H1 (cell line): ENCODE data around the gene DYNLL1. TPM values are rescaled to one million over a fixed set of nuclear protein-coding genes. Genes with fewer than 3 reads are reported as not detected.

ENCODE experiments used
- CTCF ChIA-PET: fragments of 300-600 bp; sonication (Branson Sonifier 250); formaldehyde crosslinking; loops from one replicate; lab custom pipeline; 2021; ENCODE audit not compliant: partially characterized antibody; lab: Charles Lee
- POLR2A ChIA-PET: fragments of 300-600 bp; sonication (Branson Sonifier 250); formaldehyde crosslinking; loops from one replicate; lab custom pipeline; 2021; ENCODE audit warnings: inconsistent platforms; ENCODE audit not compliant: partially characterized antibody; lab: Charles Lee
- DNase-seq, 2 experiments: peaks; one replicate each; pipeline versions ENCODE4 v3.0.0 to v3.0.0-alpha.2; 2010 to 2022; ENCODE audit warnings: low spot score in 2 of 2, low read depth in 1 of 2, mixed read lengths in 1 of 2
- FAIRE-seq: peaks from 2 replicates; lab custom pipeline; 2011; peaks lifted over from hg19 to GRCh38; lab: Jason Lieb, UNC
- H2AFZ ChIP-seq: 2 replicates; pipeline ENCODE4 v1.8.1; 2012; ENCODE audit warnings: low read length, inconsistent platforms
- H2AK5ac ChIP-seq: 2 replicates; pipeline ENCODE4 v1.6.1; 2013; ENCODE audit warnings: low read depth, low read length
- H2BK120ac ChIP-seq: replicated peaks from 2 replicates; pipeline ENCODE3; 2013; ENCODE audit warnings: low read depth, low read length, inconsistent platforms
- H2BK12ac ChIP-seq: 2 replicates; pipeline ENCODE4 v1.6.1; 2013; ENCODE audit warnings: low read depth, low read length
- H2BK15ac ChIP-seq: 2 replicates; pipeline ENCODE4 v1.6.1; 2013; ENCODE audit warnings: low read length
- H2BK20ac ChIP-seq: 2 replicates; pipeline ENCODE4 v1.6.1; 2013; ENCODE audit warnings: low read length
- H2BK5ac ChIP-seq: 2 replicates; pipeline ENCODE4 v1.6.1; 2013; ENCODE audit warnings: low read depth, low read length
- H3K14ac ChIP-seq: 2 replicates; pipeline ENCODE4 v1.6.1; 2013; ENCODE audit warnings: inconsistent platforms; ENCODE audit not compliant: insufficient read length
- H3K18ac ChIP-seq: 2 replicates; pipeline ENCODE4 v1.6.1; 2013; ENCODE audit warnings: low read length; ENCODE audit errors: extremely low read depth
- H3K23ac ChIP-seq: 2 replicates; pipeline ENCODE4 v1.6.1; 2013; ENCODE audit warnings: inconsistent platforms; ENCODE audit not compliant: insufficient read length
- H3K23me2 ChIP-seq: 2 replicates; pipeline ENCODE4 v1.6.1; 2013; ENCODE audit warnings: low read depth, low read length
- H3K27ac ChIP-seq: 2 replicates; pipeline ENCODE4 v1.6.1; 2011; ENCODE audit warnings: low read depth, low read length, inconsistent platforms
- H3K27me3 ChIP-seq, 4 experiments: replicated peaks in 1 of 4; 1 replicate in 1 of 4; 2 replicates in 3 of 4; pipeline versions ENCODE4 v1.6.1 to v1.8.1; 2011 to 2013; ENCODE audit warnings: low read length in 3 of 4, mild to moderate bottlenecking in 3 of 4, inconsistent platforms in 2 of 4, mixed read lengths in 2 of 4, moderate library complexity in 1 of 4; ENCODE audit not compliant: control insufficient read depth in 3 of 4, insufficient read depth in 3 of 4; ENCODE audit errors: extremely low read depth in 1 of 4
- H3K36me3 ChIP-seq, 4 experiments: 2 replicates each; pipeline versions ENCODE4 v1.6.1 to v1.8.1; 2011 to 2013; ENCODE audit warnings: mild to moderate bottlenecking in 4 of 4, low read length in 3 of 4, moderate library complexity in 2 of 4, control low read depth in 1 of 4, inconsistent platforms in 1 of 4; ENCODE audit not compliant: insufficient read depth in 4 of 4, control insufficient read depth in 2 of 4
- H3K4ac ChIP-seq: replicated peaks from 2 replicates; pipeline ENCODE3; 2013; ENCODE audit warnings: low read length, low read depth, mixed read lengths, inconsistent platforms; ENCODE audit not compliant: insufficient read length
- H3K4me1 ChIP-seq, 4 experiments: replicated peaks in 1 of 4; 1 replicate in 1 of 4; 2 replicates in 3 of 4; pipeline versions ENCODE4 v1.6.1 to v1.8.1; 2011 to 2013; ENCODE audit warnings: low read length in 3 of 4, inconsistent platforms in 2 of 4, mixed read lengths in 1 of 4; ENCODE audit not compliant: insufficient read depth in 4 of 4, control insufficient read depth in 3 of 4
- H3K4me2 ChIP-seq, 2 experiments: 2 replicates each; pipeline versions ENCODE4 v1.6.1 to v1.8.1; 2011 to 2013; ENCODE audit warnings: low read depth in 2 of 2, low read length in 2 of 2, control low read depth in 1 of 2, inconsistent platforms in 1 of 2, mild to moderate bottlenecking in 1 of 2; ENCODE audit not compliant: insufficient read depth in 1 of 2
- H3K4me3 ChIP-seq, 4 experiments: fragments of 200-600, 300-600 bp in 1 of 4; sonication (generic), shearing (Covaris generic), sonication (Bioruptor Twin) in 1 of 4; 2 replicates each; pipeline versions ENCODE4 v1.5.1 to v1.8.1; 2011 to 2016; ENCODE audit warnings: low read length in 4 of 4, low read depth in 3 of 4, control low read depth in 2 of 4, inconsistent platforms in 2 of 4, mild to moderate bottlenecking in 2 of 4, mixed read lengths in 1 of 4, moderate library complexity in 1 of 4; ENCODE audit not compliant: insufficient read depth in 2 of 4; ENCODE audit errors: extremely low read depth in 1 of 4
- H3K56ac ChIP-seq: replicated peaks from 2 replicates; pipeline ENCODE3; 2013; ENCODE audit warnings: low read depth, mild to moderate bottlenecking, mixed read lengths, low read length, inconsistent platforms; ENCODE audit not compliant: insufficient read length
- H3K79me1 ChIP-seq: 2 replicates; pipeline ENCODE4 v1.6.1; 2013; ENCODE audit warnings: low read depth, low read length, control low read depth
- H3K79me2 ChIP-seq, 2 experiments: 2 replicates each; pipeline versions ENCODE4 v1.6.1 to v1.8.1; 2012 to 2013; ENCODE audit warnings: low read length in 2 of 2, mild to moderate bottlenecking in 2 of 2, inconsistent platforms in 1 of 2; ENCODE audit not compliant: insufficient read depth in 2 of 2, control insufficient read depth in 1 of 2
- H3K9ac ChIP-seq, 4 experiments: replicated peaks in 1 of 4; 1 replicate in 1 of 4; 2 replicates in 3 of 4; pipeline versions ENCODE4 v1.6.1 to v1.8.1; 2011 to 2013; ENCODE audit warnings: low read depth in 3 of 4, low read length in 3 of 4, control low read depth in 2 of 4, mild to moderate bottlenecking in 2 of 4, moderate library complexity in 2 of 4, inconsistent platforms in 1 of 4; ENCODE audit errors: extremely low read depth in 1 of 4
- H3K9me3 ChIP-seq, 2 experiments: 2 replicates each; pipeline versions ENCODE4 v1.6.1 to v1.8.1; 2012 to 2013; ENCODE audit warnings: mild to moderate bottlenecking in 2 of 2, moderate library complexity in 2 of 2, control low read depth in 1 of 2, inconsistent platforms in 1 of 2, low read depth in 1 of 2, low read length in 1 of 2, mixed read lengths in 1 of 2; ENCODE audit not compliant: insufficient read depth in 2 of 2
- H4K20me1 ChIP-seq, 2 experiments: replicated peaks in 1 of 2; 2 replicates each; pipeline versions ENCODE3 to v1.8.1; 2011 to 2013; ENCODE audit warnings: inconsistent platforms in 2 of 2, low read length in 2 of 2, mild to moderate bottlenecking in 1 of 2; ENCODE audit not compliant: insufficient read depth in 2 of 2, control insufficient read depth in 1 of 2
- H4K5ac ChIP-seq: 2 replicates; pipeline ENCODE4 v1.6.1; 2013; ENCODE audit warnings: low read length, low read depth, mixed read lengths, inconsistent platforms; ENCODE audit not compliant: insufficient read length
- H4K8ac ChIP-seq: 2 replicates; pipeline ENCODE4 v1.8.0; 2013; ENCODE audit warnings: mild to moderate bottlenecking, moderate library complexity, low read length, inconsistent platforms; ENCODE audit not compliant: insufficient read depth; ENCODE audit errors: extremely low read depth
- H4K91ac ChIP-seq: replicated peaks from 2 replicates; pipeline ENCODE3; 2013; ENCODE audit warnings: low read length, mixed read lengths, inconsistent platforms; ENCODE audit not compliant: insufficient read length
- CBX5 ChIP-seq: fragments of 300-800, 300-1000 bp; sonication (generic); IDR thresholded peaks from 2 replicates; pipeline ENCODE4 v1.7.1; 2016; ENCODE audit warnings: antibody characterized with exemption, low read length, low read depth
- KDM4A ChIP-seq: IDR thresholded peaks from one replicate; pipeline ENCODE4 v1.7.1; 2012; ENCODE audit warnings: low read depth, mild to moderate bottlenecking, moderate library complexity, low read length, inconsistent platforms; ENCODE audit not compliant: severe bottlenecking
- TAF1 ChIP-seq: IDR thresholded peaks from 2 replicates; pipeline ENCODE4 v1.6.1; 2011; ENCODE audit warnings: mild to moderate bottlenecking, low read depth, low read length
- TBP ChIP-seq: IDR thresholded peaks from 2 replicates; pipeline ENCODE4 v1.6.1; 2011; ENCODE audit warnings: low read depth, low read length, improper control_type of control experiment
- WGBS, 2 experiments: shearing (Covaris generic) in 1 of 2; methylation state at CpG; one replicate each; pipeline versions ENCODE4 v1.1.6 to v1.1.7; 2013 to 2015; ENCODE audit warnings: low lambda C conversion rate in 2 of 2, mixed read lengths in 2 of 2, inconsistent platforms in 1 of 2, low coverage in 1 of 2, missing lambda C conversion rate in 1 of 2; ENCODE audit not compliant: insufficient replicate concordance in 2 of 2, insufficient coverage in 1 of 2, insufficient read length in 1 of 2; ENCODE audit errors: extremely low coverage in 1 of 2, missing lambda C conversion rate in 1 of 2; 5-methylcytosine and 5-hydroxymethylcytosine counted together
- polyA plus RNA-seq, 7 experiments: library from polyadenylated mRNA; depleted of rRNA in 3 of 7; stranded (reverse) in 5 of 7; unstranded in 2 of 7; fragments of >200 nt in 5 of 7; fragments of 200-250 nt in 2 of 7; gene quantifications; 1 replicate in 5 of 7; 2 replicates in 1 of 7; 4 replicates in 1 of 7; pipeline versions ENCODE4 v1.2.1 to v1.2.3, GENCODE V29; 2011 to 2013; ENCODE audit warnings: missing spikeins in 2 of 7, mixed read lengths in 2 of 7
- total RNA-seq: library from RNA; stranded (reverse); fragmentation: NEBNext Ultra II Directional; extraction: Animal tissue kit (Norgen Biotek cat#: 25700); gene quantifications from 2 replicates; pipeline ENCODE4 v1.2.1, GENCODE V29; 2021

Gene DYNLL1
- total and polyA plus RNA-seq, 2 of the 8 experiments (the other 6 are each of a cell fraction or from before 2014, with no cell fraction given), result 423 to 488 TPM

DNA sequence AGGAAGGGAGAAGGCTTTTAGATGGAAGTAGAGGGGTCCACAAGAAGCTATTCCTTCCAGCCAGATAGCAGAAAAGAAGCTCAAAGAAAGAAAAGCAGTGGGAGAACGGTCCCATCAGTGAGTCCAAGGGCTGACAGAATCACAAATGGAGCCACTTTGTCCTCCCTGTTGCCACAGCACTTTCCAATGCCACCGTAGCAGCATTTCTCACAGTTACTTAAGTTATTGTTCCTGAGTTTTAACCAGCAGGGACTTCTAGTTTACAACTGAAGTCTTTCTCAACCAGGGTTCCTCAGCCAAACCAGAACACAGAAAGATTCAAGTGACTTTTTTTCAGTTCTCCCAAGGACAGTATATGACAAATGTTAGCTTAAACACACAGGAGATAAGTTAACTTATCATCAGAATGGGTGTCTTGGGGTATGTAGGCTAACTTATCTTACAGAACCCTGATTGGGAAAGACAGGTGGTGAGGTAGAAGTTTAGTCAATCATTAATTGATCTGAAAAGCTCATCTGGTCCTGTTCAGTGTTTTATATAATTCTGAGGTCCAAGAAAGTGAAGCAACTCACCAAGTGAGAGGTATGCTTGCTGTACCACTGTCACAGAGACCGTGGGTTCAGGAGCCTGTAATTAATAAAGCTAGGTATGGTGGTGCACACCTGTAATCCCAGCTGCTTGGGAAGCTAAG lies 42.7 kb upstream of the DYNLL1 start:
- Histone ChIP-seq H2BK12ac (no peak overlapping the region), H3K27me3 (no peaks in the 10 kb centered on the region), H2AFZ (no peak overlapping the region), H3K9me3 (no peaks in the 10 kb centered on the region), H2BK5ac (no peak overlapping the region), H2AK5ac (no peak overlapping the region), H2BK120ac (no peak overlapping the region), H2BK15ac (no peak overlapping the region), H4K5ac (no peak overlapping the region), H3K23ac (no peak overlapping the region), H3K4me3 (no peak overlapping the region), H3K36me3 (peaks cover 5 to 57% (median 25%) of the 10 kb centered on the region in 4 experiments; a peak in 7 of 8 replicates), H3K27ac (no peak overlapping the region), H4K8ac (no peak overlapping the region), H3K56ac (no peak overlapping the region), H3K79me1 (no peaks in the 10 kb centered on the region; the same call in 1 of the 2 replicates), H4K91ac (no peak overlapping the region), H3K23me2 (no peaks in the 10 kb centered on the region), H3K4ac (no peak overlapping the region), H3K79me2 (peaks cover 0 to 15% of the 10 kb centered on the region in 2 experiments; a peak in 2 of 4 replicates), H3K4me2 (no peak overlapping the region), H3K4me1 (no peaks in the 10 kb centered on the region; a peak in 1 of 7 replicates), H3K18ac (no peak overlapping the region), H3K14ac (no peak overlapping the region), H4K20me1 (peaks cover 2 to 4% of the 10 kb centered on the region in 2 experiments), H2BK20ac (no peak overlapping the region), H3K9ac (no peak overlapping the region; a peak in 1 of 7 replicates)
- TF ChIP-seq TBP, result no peak
- no peak for TF ChIP-seq CBX5
- no peak for TF ChIP-seq KDM4A
- TF ChIP-seq TAF1, result no peak
- 98% methylated on average over 3 of the region's 3 CpGs; no CpG with 5 or more reads in 1 of the 2 experiments for WGBS, 2 experiments
- DNase-seq (no peak), FAIRE-seq (no peak)
- ChIA-PET CTCF (interaction anchor here (0.6 to 11.4 kb wide), 15 partner anchors 9 to 347 kb away, joined by 3 to 152 read pairs (median 4); partner anchors contain the start of gene SRSF9), POLR2A (interaction anchor here (0.6 to 19.6 kb wide), 12 partner anchors 10 to 128 kb away, joined by 3 to 365 read pairs (median 4); partner anchors contain the start of gene SRSF9)
